ENCODE measurements around the gene RAX2.

DNA sequence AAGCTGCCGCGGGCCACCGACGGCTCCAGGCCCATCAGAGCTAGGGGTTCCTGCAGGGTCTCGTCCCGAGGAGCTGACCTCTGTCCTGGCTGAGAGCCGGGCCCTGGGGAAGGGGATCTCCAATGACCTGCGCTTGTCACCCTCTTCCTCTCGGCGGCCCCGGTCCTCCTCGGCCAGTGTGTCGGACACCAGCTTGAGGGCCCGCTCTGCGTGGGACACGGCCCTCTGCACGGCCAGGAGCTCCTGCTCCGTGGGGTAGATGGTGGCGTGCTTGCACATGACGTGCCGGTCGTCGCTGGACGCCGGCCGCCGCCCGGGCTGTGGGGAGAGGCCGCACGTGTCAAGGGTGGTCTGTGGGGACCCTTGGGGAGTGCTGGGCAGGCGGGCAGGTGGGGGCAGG, 46.9 kb upstream of the RAX2 start:
- no peak for TF ChIP-seq FOXK2 (IDR thresholded peaks at IDR 0.05)
- no peak for TF ChIP-seq NFRKB (IDR thresholded peaks at IDR 0.05)
- TF ChIP-seq ELF4 (IDR thresholded peaks at IDR 0.05): no peak
- no peak for TF ChIP-seq ARNT (IDR thresholded peaks at IDR 0.05)
- TF ChIP-seq, protein P1, sequence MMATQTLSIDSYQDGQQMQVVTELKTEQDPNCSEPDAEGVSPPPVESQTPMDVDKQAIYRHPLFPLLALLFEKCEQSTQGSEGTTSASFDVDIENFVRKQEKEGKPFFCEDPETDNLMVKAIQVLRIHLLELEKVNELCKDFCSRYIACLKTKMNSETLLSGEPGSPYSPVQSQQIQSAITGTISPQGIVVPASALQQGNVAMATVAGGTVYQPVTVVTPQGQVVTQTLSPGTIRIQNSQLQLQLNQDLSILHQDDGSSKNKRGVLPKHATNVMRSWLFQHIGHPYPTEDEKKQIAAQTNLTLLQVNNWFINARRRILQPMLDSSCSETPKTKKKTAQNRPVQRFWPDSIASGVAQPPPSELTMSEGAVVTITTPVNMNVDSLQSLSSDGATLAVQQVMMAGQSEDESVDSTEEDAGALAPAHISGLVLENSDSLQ (IDR thresholded peaks at IDR 0.05): no peak
- TF ChIP-seq FOXA1 (IDR thresholded peaks at IDR 0.05): no peak
- no peak for TF ChIP-seq FOXM1 (IDR thresholded peaks at IDR 0.05; ENCODE audit: borderline replicate concordance)
- no peak for TF ChIP-seq HDGF (IDR thresholded peaks at IDR 0.05; ENCODE audit: borderline replicate concordance)
- TF ChIP-seq ZNF384 (IDR thresholded peaks at IDR 0.05): no peak
- no peak for TF ChIP-seq LEF1 (IDR thresholded peaks at IDR 0.05; ENCODE audit: borderline replicate concordance)
- TF ChIP-seq SP1 (IDR thresholded peaks at IDR 0.05): no peak
- TF ChIP-seq BHLHE40 (IDR thresholded peaks at IDR 0.05; ENCODE audit: borderline replicate concordance): no peak
- TF ChIP-seq TARDBP (IDR thresholded peaks at IDR 0.05): no peak
